HK-2 (cell line): Measurements from ENCODE around the gene SPDYE1.

Source experiments
- DNase-seq: peaks from one replicate; pipeline ENCODE4 v3.0.0-alpha.2; 2018; ENCODE audit not compliant: unreplicated experiment

SPDYE1 gene

GRCh38 chr7:44044315-44045225 is 46.9 kb downstream of the SPDYE1 start, which contains the start of gene DBNL:
TSS of gene DBNL (plus strand) at chr7:44044702. CDS start at chr7:44044738, 36 bp downstream.
- peak; percentile 93 for DNase-seq

GRCh38 chr7:44045226-44046014 is 47.7 kb downstream of the SPDYE1 start:
- DNase-seq, result no peak

DNA sequence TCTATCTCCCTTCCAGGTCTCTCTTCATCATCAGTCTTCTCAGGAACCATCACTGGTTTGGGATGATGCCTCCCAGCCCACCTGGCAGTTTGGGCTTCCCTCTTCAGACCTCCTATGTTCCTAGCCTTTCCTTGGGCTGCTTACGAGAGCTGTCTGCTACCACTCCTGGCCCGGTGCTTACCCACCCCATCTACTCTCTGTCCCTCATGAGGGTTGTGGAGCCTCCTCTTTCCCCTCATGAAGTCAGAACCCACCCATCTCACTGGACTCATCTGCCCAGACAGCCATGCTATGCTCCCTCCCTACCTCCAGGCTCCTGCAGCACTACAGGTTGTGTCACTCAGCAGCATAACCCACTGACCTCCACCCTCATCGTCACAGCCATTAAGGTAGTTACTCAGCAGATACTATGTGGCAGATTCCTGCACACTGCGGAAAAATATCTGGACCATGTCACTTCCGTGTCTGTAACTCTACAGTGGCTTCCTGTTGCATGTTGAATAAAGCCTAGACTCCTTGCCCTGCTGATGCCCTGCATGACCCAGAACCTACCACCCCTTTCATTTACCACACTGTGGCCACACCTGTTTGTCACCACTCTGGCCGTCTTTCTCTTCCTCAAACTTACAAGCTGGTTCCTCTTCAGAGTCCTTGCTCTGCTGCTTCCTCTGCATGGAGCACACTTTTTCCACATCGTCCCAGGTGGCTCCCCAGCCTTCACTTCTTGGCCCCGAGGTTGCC is 48.8 kb downstream of the SPDYE1 start:
- no peak for DNase-seq

DNA sequence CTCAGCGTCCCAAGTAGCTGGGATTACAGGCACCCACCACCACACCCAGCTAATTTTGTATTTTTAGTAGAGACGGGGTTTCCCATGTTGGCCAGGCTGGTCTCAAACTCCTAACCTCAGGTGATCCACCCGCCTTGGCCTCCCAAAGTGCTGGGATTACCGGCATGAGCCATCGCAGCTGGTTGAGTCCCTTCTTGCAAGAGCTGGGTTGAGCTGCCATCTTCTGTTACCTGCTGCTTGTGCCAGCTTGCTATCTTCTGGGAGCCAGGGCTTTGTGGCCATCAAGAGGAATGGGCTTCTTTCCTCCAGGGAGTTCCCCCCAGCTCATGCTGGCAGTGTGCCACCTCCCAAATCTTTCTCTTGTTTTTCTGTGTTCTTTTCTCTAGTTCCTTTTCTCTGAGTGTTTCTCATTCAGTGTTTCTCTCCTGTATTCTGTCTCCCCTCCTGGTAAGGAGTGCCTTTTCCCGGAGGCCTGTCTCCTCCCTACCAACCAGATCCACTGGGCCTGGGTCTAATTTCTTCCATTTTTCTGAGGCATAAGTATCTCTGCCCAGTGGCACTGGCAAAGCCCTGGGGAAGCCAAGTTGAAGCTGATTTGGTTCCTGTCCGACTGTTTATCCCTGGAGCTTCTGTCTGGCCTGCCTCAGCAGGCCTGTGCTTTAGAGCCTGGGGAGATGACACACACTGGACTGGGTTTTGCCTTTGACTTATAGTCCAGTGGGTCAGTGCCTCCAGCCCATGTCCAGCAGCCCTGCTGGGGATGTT is 50.5 kb downstream of the SPDYE1 start:
- no peak for DNase-seq

GRCh38 chr7:44050121-44050914 is 52.6 kb downstream of the SPDYE1 start:
- DNase-seq, result no peak

DNA sequence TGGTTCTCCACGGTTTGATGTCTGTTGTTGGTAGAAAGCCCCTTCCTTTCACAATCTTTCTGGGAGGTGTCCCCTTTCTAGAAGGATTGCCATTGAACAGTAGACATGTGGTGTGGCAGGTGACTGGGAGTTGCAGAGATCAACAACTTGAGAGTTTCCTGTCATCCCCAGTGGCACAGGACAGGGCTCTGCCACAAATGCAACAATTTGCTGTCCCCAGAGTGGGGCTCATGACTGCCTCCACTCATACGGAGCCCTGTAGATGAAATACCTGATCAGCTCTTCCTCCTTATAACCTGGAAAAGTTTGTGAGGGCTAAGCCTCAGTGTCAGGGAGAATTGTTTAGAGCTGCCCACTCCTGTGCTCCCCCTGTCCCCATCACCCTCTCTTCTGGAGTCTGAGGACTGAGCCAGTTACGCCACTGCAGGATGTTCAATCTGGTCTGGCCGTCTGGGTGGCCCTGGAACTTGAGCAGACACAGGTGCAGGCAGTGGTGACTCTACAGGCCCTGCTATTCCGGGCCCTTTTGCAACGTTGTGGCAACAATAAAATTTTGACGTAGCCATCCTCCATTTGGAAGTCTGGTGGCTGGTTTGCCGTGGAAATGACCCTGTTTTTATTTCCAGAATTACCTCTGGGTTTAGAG is 53.3 kb downstream of the SPDYE1 start:
- DNase-seq, result no peak

- no peak for DNase-seq
These were observed 54.0 kb downstream of the SPDYE1 start for GRCh38 chr7:44051611-44052220.

GRCh38 chr7:44052771-44053365 is 55.2 kb downstream of the SPDYE1 start:
- no peak for DNase-seq

GRCh38 chr7:44056681-44057080 is 59.0 kb downstream of the SPDYE1 start:
- DNase-seq, result no peak

DNA sequence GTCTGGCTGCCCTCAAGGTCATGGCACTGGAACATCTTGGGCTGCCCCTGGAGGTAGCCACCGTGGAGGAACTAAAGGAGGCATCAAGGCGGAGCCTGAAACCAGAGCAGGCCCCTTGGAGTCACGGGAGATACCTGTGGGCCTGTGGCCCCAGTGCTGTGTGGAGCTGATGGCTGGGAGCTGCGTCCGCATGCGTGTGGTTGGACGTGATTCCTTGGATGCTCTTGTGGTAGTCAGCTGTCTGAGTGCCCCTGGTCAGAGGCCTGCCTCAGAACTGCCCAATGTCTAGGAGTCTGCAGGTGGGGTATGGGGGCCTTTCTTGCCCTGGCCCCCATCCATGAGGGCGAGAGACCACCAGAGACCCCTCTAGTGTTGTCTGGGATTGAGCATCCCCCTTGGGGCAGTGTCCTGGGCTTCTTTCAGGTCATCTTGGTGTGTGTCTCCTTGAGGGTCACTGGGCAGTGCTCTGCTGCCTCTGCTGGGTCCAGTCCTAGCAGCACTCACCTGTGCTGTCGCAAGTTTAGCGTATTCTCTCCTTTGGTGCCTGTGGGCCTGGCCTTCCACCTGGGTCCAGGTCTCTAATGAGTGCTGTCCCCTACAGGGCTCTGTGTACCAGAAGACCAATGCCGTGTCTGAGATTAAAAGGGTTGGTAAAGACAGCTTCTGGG is 59.6 kb downstream of the SPDYE1 start:
- DNase-seq, result no peak

DNA sequence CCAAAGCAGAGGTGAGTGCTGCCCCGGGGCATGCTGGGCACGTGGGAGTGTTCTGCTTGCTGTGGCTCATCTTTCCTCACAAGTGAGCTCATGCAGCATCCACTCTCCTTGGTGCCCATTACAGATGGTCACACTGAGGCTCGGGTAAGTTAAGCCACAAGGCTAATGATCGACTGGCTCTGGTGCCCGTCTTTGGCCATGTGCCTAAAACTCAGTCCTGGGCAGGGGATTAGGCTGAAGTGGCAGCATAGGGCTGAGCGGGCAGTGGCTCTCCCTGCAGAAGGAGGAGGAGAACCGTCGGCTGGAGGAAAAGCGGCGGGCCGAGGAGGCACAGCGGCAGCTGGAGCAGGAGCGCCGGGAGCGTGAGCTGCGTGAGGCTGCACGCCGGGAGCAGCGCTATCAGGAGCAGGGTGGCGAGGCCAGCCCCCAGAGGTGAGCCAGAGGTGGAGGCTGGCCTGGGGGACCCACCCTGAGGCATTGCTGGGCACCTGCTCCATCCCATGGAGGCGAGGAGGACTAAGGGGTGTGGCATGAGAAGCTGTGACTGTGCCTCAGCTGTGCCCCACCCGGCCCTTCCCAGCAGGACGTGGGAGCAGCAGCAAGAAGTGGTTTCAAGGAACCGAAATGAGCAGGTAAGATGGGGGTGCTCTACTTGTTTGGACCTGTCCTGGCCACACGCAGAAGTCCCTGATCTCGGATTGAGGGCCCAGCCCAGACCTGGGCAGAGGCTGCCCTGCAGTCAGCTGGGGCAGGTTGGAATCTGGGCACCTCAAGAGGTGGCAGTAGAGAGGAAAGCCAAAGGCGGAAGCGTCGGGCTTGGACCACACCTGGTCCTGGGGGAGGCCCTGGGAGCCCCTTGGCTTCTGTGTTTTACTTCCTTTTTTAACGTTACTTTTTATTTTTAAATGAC is 60.4 kb downstream of the SPDYE1 start:
- DNase-seq, result no peak

DNA sequence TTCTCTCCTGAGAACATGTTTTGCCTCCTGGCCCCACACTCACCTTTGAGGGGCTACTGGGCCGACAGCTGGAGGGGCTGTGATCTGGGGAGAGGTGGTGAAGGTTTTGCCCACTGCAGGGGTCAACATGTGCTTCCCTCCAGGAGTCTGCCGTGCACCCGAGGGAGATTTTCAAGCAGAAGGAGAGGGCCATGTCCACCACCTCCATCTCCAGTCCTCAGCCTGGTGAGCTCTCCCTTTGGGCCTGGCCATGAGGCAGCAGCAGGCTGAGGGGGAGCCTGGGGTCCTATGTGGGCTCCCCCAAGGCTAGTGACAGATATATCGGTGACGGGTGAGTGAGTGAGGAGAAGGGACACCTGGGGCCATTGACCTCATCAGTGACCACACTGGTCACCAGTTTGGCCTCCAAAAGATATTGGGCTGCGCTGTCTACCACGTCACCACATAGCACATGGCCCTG is 61.1 kb downstream of the SPDYE1 start:
- no peak for DNase-seq

DNA sequence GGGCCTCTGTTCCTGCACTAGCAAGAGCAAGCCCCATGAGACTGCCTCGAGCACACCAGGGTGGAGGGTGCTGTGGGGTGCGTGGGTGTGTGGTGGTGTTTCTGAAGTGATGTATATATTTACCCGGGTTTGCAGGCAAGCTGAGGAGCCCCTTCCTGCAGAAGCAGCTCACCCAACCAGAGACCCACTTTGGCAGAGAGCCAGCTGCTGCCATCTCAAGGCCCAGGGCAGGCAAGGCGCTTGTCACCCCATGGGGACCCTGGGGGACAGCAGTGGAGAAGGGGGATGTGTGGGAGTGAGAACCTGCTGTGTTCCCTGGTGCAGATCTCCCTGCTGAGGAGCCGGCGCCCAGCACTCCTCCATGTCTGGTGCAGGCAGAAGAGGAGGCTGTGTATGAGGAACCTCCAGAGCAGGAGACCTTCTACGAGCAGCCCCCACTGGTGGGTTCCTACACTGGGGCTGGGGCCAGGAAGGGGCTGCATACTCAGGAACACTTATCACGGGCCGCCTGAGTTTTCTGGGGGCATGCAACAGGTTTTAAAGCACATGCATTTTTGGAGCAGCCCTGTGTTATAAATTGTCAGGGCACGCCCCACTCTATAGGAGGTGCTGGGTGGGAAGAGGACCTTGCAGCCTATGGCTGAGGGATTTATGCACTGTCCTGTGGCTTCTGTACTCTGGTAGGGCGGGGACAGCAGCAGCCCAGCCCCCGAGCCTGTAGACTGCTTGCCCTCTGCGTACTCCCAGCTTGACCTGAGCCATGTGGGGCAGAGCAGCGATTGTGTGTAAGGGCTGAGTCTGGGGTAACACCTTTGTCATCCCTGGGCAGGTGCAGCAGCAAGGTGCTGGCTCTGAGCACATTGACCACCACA is 61.8 kb downstream of the SPDYE1 start:
- no peak for DNase-seq
